ENCODE measurements around the gene WT1.

DNA sequence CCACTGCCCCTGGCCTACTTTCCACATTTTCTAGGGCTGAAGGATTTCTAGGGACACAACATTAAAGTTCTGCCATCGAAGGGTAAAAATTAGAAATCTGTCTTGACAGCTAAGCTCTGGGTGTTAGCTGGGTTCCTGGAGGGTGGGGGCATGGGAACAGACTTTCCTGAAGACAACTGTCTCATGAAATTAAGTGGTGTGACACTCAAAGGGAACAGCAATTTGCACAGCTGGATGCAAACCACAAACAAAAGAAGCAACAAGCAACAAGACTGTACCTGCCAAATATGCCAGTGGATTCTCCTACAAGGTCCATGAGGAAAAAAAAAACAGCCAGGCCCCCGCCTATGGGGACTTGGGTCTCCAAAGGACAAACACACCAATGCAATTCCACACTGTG lies 32.5 kb downstream of the WT1 start:
- TF ChIP-seq, protein P1, sequence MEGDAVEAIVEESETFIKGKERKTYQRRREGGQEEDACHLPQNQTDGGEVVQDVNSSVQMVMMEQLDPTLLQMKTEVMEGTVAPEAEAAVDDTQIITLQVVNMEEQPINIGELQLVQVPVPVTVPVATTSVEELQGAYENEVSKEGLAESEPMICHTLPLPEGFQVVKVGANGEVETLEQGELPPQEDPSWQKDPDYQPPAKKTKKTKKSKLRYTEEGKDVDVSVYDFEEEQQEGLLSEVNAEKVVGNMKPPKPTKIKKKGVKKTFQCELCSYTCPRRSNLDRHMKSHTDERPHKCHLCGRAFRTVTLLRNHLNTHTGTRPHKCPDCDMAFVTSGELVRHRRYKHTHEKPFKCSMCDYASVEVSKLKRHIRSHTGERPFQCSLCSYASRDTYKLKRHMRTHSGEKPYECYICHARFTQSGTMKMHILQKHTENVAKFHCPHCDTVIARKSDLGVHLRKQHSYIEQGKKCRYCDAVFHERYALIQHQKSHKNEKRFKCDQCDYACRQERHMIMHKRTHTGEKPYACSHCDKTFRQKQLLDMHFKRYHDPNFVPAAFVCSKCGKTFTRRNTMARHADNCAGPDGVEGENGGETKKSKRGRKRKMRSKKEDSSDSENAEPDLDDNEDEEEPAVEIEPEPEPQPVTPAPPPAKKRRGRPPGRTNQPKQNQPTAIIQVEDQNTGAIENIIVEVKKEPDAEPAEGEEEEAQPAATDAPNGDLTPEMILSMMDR (IDR thresholded peaks at IDR 0.05), result no peak
- TF ChIP-seq ZFX (IDR thresholded peaks at IDR 0.05; ENCODE audit: borderline replicate concordance), result no peak

All from 22Rv1 (cell line).